ENCODE results near the gene IGIP.

- no peak for TF ChIP-seq CTCF (IDR thresholded peaks at IDR 0.05; ENCODE audit: low read depth, low read length)
- TF ChIP-seq POLR2A (IDR thresholded peaks at IDR 0.05; ENCODE audit: extremely low read depth, insufficient read length): no peak
- no peak for TF ChIP-seq MAX (IDR thresholded peaks at IDR 0.05; ENCODE audit: low read depth, low read length)
- TF ChIP-seq MYC (IDR thresholded peaks at IDR 0.05; ENCODE audit: low read depth, low read length): no peak
Measured at GRCh38 chr5:140109759-140110645, 15.7 kb upstream of the IGIP start.

Data from NB4 (cell line).